Urinary bladder (tissue), 4 donors: ENCODE results near the gene KCTD16. TPM values are rescaled to one million over a fixed set of nuclear protein-coding genes. Genes with fewer than 3 reads are reported as not detected.

ENCODE experiments used
- DNase-seq: peaks from one replicate; pipeline ENCODE4 v3.0.0-alpha.2; 2015; ENCODE audit errors: extremely low spot score
- H3K27ac ChIP-seq: one replicate; pipeline ENCODE4 v1.5.1; 2013; ENCODE audit warnings: low read depth, mild to moderate bottlenecking, moderate library complexity
- H3K36me3 ChIP-seq: one replicate; pipeline ENCODE4 v1.6.1; 2013; ENCODE audit warnings: mild to moderate bottlenecking, moderate library complexity; ENCODE audit not compliant: insufficient read depth
- H3K4me1 ChIP-seq: one replicate; pipeline ENCODE4 v1.6.1; 2013; ENCODE audit warnings: mild to moderate bottlenecking, moderate library complexity; ENCODE audit not compliant: insufficient read depth
- H3K4me3 ChIP-seq: one replicate; pipeline ENCODE4 v1.5.1; 2013; ENCODE audit warnings: low read depth, low read length
- WGBS: extraction: QIAGEN DNeasy Blood & Tissue Kit; methylation state at CpG from one replicate; pipeline ENCODE4 v1.1.7; 2013; 5-methylcytosine and 5-hydroxymethylcytosine counted together
- polyA plus RNA-seq: library from polyadenylated mRNA; stranded (reverse); fragments of 200-250 nt; gene quantifications from one replicate; pipeline ENCODE4 v1.2.3, GENCODE V29; 2013
- total RNA-seq: library from RNA; depleted of rRNA; stranded (reverse); fragments of >200 nt; gene quantifications from one replicate; pipeline ENCODE4 v1.2.3, GENCODE V29; 2014
- donor health status: healthy with polysubstance abuse.
- donor health status: healthy.

Gene KCTD16
- total and polyA plus RNA-seq, 2 donors = 0.06 to 1.6 TPM

DNA sequence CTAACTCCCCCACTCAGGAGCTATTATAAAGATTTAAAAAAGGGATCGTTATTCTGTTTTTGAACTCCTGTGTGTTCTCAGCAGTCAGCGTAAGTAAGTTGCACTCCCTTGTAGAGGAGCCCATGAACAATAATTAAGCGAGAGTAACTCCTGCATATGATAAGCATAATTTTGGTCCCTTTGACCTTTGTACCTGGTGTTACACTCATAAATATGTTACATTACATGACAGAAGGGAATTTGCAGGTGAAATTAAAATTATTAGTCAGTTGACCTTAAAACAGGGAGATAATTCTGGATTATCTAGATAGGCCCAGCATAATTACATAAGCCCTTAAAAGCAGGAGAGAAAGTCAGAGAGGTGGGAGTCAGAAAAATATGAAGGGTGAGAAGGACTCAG lies 197.3 kb downstream of the KCTD16 start:
- DNase-seq = no peak
- no peak overlapping the region for H3K4me3 ChIP-seq
- no peak overlapping the region for H3K27ac ChIP-seq
- WGBS = 89% methylated on average over 3 of the region's 3 CpGs
- H3K36me3 ChIP-seq = no peaks in the 10 kb centered on the region
- H3K4me1 ChIP-seq = no peaks in the 10 kb centered on the region

DNA sequence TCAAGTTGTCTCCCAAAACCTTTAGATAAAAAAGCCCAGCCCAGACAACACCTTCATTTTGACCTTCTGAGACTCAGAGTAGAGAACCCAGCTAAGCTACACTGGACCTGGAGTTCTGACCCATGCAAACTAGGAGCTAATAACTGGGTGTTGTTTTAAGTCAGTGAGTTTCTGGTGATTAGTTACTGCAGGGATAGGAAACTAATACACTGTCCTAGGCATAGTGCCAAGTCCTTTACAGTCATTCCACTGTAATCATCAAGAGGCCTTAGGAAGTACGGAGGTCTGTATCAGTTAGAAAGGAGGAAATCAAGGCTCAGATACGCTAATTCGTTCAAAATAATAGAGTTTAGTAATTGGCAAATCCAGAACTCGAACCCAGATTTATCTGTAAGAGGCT lies 197.9 kb downstream of the KCTD16 start:
- no peak for DNase-seq
- H3K36me3 ChIP-seq = no peaks in the 10 kb centered on the region
- no peak overlapping the region for H3K27ac ChIP-seq
- 36% methylated on average over 4 of the region's 4 CpGs for WGBS
- H3K4me3 ChIP-seq = no peak overlapping the region
- no peaks in the 10 kb centered on the region for H3K4me1 ChIP-seq

DNA sequence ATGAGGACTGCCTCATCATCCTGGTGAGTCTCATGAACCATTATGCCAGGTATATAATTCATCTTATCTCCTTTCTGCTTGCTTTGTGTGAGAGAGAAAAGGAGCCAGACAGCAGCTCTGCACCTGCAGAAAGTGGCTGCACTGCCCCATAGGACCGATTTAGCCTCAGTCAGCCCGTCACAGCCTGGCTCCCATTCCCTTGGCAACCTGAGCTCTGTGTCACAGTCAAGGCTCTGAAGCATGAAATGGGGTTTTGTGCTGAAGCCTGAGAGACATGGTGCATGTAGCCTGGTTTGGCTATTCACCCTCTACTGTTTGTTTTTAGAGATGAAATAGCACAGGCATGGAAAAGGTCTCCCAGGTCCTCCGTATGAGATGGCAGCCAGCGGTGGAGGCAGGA lies 198.3 kb downstream of the KCTD16 start:
- Histone ChIP-seq H3K27ac (no peak overlapping the region), H3K4me1 (no peaks in the 10 kb centered on the region), H3K36me3 (no peaks in the 10 kb centered on the region), H3K4me3 (no peak overlapping the region)
- 82% methylated on average over 4 of the region's 4 CpGs for WGBS
- no peak for DNase-seq

DNA sequence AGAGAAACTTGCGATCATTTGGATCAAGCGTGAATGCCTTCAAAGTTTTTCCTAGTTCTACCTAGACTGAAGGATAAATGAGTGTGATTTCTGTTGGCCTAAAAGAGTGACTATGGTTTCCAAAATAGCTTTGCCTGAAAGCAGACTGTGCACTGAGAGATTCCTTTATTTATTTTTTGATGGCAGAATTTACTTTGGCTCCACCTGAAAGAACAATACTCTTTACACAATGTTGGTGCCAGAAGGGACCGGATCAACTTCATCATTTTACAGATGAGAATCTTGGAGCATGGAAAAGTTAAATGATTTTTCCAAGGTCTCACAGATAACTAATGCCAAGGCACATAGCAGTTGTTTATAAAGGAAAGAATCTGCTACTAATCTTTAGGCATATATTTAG lies 199.6 kb downstream of the KCTD16 start:
- WGBS = 83% methylated on average over 3 of the region's 3 CpGs
- DNase-seq = no peak

DNA sequence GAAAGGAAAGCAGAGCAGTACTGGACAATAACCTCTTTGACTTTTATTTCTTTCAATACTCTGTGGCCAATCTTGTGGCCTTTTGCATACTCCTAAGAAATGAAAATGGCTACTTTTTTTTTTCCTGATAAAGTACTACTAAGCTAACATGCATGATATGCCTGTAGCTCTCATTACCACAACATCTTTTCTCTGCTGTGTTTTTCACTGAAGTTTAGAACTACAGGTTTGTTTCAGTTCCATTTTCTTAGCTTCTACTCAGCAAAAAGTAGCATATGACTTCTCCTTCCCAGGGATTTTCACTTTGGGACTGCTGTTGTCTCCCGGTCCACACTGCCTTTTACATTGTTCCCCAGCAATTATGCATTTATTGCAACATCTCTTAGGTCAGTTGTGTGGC lies 204.0 kb downstream of the KCTD16 start:
- 83% methylated on average over 1 of the region's 1 CpG for WGBS
- Histone ChIP-seq H3K27ac (no peak overlapping the region), H3K4me1 (no peaks in the 10 kb centered on the region)

More for the DNA sequence above, 199.6 kb downstream of the KCTD16 start:
- no peak overlapping the region for H3K27ac ChIP-seq
- no peak overlapping the region for H3K4me3 ChIP-seq
- H3K36me3 ChIP-seq = no peaks in the 10 kb centered on the region
- no peaks in the 10 kb centered on the region for H3K4me1 ChIP-seq

DNA sequence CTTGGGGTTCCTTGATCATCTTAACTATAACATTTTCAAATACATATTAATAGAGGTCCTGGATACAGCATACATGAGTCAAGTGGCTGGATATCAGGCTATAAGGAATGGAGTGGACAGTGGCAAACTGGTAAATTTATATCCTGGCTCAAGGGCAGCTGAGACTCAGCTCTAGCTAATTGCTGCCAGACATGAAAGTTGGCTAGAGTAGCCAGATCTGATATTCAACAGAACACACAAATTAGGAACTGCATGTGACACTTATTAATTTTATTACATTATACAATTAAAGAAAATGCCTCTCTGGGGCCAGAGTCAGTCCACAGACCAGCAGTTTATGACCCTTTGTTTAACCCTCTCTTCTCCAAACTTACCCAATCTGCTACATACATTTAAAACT lies 206.5 kb downstream of the KCTD16 start:
- Histone ChIP-seq H3K27ac (no peak overlapping the region), H3K4me3 (no peak overlapping the region), H3K4me1 (no peaks in the 10 kb centered on the region), H3K36me3 (no peaks in the 10 kb centered on the region)
- no peak for DNase-seq

More for the DNA sequence above, 204.0 kb downstream of the KCTD16 start:
- no peak for DNase-seq
- Histone ChIP-seq H3K36me3 (no peaks in the 10 kb centered on the region), H3K4me3 (no peak overlapping the region)

DNA sequence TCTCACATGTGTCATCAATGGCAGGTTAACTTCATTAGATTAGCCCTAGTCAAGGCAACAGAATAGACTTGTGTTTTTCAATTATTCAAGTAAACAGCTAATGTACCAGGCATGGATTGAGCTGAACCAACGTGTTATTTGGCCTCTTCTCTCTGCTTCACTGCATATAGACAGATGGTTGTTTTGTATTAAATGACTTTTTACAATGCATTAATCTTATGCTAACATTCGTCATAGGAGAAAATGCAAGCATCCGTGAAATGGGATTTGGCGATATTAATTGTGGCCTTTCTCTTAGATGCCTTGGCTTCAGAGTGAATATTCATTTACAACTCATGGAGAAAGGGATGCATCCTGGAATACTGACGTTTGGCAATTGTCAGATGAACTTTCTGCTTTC lies 208.0 kb downstream of the KCTD16 start:
- Histone ChIP-seq H3K36me3 (no peaks in the 10 kb centered on the region), H3K27ac (no peak overlapping the region), H3K4me3 (no peak overlapping the region), H3K4me1 (no peaks in the 10 kb centered on the region)
- WGBS = 84% methylated on average over 5 of the region's 5 CpGs
- no peak for DNase-seq

DNA sequence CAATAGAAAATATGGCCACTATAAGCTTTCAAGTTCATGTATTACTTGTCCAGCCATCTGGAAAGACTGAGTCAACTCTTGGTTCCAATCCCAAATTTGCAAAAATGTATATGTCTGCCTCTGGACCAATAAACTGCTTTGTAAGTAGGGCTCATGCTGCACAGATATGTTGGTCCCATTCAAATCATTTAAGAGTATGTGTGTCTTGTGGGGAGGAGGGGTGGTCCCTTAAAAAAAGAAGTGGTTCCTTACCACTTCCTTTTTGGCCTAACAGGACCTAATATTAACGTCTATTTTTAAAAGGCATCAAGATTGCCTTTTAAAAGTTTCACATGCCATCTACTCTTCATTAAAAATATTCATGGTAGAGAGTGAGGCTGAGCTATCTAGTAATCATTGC lies 214.9 kb downstream of the KCTD16 start:
- H3K4me3 ChIP-seq = no peak overlapping the region
- DNase-seq = no peak
- 52% methylated on average over 1 of the region's 1 CpG for WGBS
- H3K4me1 ChIP-seq = no peaks in the 10 kb centered on the region
- no peak overlapping the region for H3K27ac ChIP-seq
- H3K36me3 ChIP-seq = no peaks in the 10 kb centered on the region

DNA sequence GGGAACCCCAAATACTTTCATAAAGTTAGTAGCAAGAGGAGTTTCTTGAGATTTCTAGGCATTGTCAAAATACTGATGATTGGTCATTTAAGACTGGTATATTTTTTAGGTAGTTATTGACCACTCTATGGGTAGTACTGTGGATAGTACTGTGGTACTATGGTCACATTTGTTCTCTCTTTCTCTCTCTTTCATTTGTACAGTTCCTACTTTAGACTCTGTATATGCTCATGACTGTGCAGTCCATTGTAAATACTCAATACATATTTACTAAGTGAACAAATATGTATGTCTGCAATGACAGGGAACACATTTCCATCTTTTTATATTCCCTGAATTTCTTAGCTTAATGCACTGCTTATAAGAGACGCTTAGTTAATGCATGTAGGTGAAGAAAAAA lies 215.6 kb downstream of the KCTD16 start:
- Histone ChIP-seq H3K27ac (no peak overlapping the region), H3K36me3 (no peaks in the 10 kb centered on the region), H3K4me1 (no peaks in the 10 kb centered on the region), H3K4me3 (no peak overlapping the region)
- DNase-seq = no peak
- 68% methylated on average over 1 of the region's 1 CpG for WGBS

DNA sequence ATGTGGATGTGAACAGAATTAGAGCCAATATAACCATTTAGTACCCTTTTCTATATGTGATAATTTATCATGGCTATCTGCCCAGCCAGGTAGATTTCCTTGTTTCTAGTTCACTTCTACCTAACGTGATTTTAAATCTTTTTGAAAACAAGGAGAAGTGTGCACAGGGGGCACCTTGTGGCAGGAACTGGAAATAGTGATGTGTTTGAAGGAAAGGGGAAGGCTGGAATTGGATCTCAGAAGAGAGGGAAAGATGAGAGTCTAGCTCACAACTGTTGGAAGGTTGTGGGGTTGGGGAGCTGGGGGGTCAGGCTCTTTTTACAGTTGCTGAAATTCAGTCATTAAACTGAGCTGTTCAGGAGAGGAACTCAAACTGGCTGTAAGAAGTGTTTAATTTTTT lies 219.5 kb downstream of the KCTD16 start:
- no peaks in the 10 kb centered on the region for H3K36me3 ChIP-seq
- no peak for DNase-seq
- no peak overlapping the region for H3K27ac ChIP-seq
- H3K4me1 ChIP-seq = no peaks in the 10 kb centered on the region
- 15% methylated on average over 1 of the region's 1 CpG for WGBS
- no peak overlapping the region for H3K4me3 ChIP-seq

DNA sequence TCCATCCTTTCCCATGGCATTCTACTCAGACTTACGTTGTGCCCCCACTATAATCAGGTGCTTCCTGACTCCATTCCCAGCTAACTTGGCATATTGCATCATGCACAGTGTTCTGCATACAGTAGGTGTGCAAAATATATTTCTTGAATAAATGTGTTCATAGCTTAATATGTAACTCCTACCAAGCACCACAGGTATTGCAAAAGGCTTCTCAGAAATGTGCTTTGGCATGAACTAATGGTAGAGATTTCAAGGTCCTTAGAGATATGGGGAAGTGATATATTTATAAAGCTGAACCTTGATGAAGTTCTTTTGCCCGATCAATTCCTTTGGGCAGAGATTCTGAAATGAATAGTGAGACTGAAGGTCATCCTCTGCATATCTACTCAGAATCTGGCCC lies 220.4 kb downstream of the KCTD16 start:
- Histone ChIP-seq H3K4me3 (no peak overlapping the region), H3K36me3 (no peaks in the 10 kb centered on the region), H3K27ac (no peak overlapping the region), H3K4me1 (no peaks in the 10 kb centered on the region)
- WGBS = 86% methylated on average over 2 of the region's 2 CpGs
- DNase-seq = no peak

DNA sequence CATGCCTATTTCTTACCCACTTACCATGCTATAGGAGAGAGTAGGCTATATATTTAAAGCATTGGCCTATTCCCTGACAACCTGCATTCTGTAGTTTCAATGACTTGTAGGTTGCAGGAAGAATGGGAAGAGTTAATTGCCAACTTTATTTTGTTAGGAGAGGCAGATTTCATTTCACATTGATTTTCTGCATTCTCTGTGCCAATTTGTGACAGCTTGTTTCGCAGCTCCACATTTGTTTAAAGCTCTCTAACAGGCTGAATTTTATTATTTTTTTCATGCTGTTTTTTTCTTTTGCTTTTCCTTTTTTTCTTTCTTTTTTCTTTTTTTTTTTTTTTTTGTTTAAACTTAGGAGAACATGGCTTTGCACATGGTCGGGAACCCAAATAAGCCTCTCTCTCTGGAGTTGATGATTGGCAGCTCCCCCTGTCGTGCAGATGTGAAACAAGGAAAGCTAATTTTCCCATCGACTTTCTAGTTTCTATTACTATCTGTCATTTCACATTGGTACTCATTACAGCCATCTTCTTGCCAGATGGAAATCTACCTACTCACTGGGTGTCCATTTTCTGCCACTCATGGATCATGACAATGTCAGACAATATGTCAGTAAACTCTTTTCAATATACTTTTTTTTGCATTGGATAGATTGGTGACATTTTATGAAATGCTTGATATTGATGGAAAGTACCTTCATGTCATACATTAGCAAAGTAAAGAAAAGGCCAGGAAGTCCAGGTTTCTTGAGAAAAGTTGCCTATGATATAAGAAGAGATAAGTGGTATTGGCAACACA lies 223.2 kb downstream of the KCTD16 start:
- no peaks in the 10 kb centered on the region for H3K4me1 ChIP-seq
- no peak overlapping the region for H3K4me3 ChIP-seq
- DNase-seq = no peak
- H3K27ac ChIP-seq = no peak overlapping the region
- no peaks in the 10 kb centered on the region for H3K36me3 ChIP-seq
- WGBS = 81% methylated on average over 4 of the region's 4 CpGs

DNA sequence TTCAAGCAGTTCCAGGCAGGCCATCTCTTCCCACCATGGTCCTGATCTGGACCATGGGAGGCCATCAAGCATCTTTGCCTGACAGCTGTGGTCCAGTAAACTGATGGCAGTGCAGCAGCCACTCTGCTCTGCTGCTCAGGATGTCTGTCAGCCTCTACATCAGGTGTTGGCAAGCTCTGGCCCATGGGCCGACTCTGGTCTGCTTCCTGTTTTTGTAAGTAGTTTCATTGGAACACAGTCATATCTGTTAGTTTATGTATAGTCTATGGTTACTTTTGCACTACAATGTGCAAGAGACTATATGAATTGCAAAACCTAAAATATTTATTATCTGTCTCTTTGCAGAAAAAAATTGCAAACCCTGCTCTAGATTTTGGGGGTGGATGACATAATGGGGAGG lies 225.0 kb downstream of the KCTD16 start:
- WGBS = 44% methylated on average over 1 of the region's 1 CpG
- Histone ChIP-seq H3K27ac (no peak overlapping the region), H3K36me3 (no peaks in the 10 kb centered on the region), H3K4me3 (no peak overlapping the region), H3K4me1 (no peaks in the 10 kb centered on the region)
- DNase-seq = no peak

DNA sequence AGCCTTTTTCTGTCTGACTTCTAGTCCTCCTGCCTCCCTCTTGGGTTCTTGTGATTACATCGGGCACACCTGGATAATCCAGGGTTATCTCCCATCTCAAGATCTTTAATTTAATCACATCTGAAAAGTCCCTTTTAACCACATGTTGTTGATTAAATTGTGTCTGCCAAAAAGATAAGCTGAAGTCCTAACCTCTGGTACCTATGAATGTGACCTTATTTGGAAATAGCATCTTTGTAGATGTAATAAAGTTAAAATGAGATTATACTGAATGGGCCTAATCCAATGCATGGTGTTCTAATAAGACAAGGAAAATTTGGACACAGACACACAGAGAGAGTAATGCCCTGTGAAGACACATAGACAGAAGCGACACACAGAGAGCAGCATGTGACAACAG lies 232.4 kb downstream of the KCTD16 start:
- H3K4me1 ChIP-seq = no peaks in the 10 kb centered on the region
- no peak for DNase-seq
- no peak overlapping the region for H3K4me3 ChIP-seq
- WGBS = 78% methylated on average over 2 of the region's 2 CpGs
- no peak overlapping the region for H3K27ac ChIP-seq
- H3K36me3 ChIP-seq = no peaks in the 10 kb centered on the region
